IMR-90 (cell line): ENCODE measurements around the gene RANBP3. TPM values are rescaled to one million over a fixed set of nuclear protein-coding genes. Genes with fewer than 3 reads are reported as not detected.

Experiments used
- ATAC-seq: fragments of 200-7000 bp; cut with Tn5 transposase; 2 replicates; pipeline ENCODE4 v1.9.1; 2020; ENCODE audit warnings: low read depth, mild to moderate bottlenecking, moderate library complexity
- BruUV-seq: library from RNA; stranded (reverse); fragments of 400-500 nt; replicated peaks from 2 replicates; lab custom pipeline; 2021; lab: Mats Ljungman, UMichigan
- CTCF ChIA-PET: fragments of 300-600 bp; formaldehyde crosslinking; extraction: SDS; loops from one replicate; lab custom pipeline; 2021; ENCODE audit warnings: antibody characterized with exemption; lab: Yijun Ruan, JAX
- POLR2A ChIA-PET: fragments of 300-600 bp; sonication (Branson Sonifier 250); formaldehyde crosslinking; loops from one replicate; lab custom pipeline; 2022; ENCODE audit warnings: antibody characterized with exemption; ENCODE audit not compliant: unreplicated experiment; lab: Charles Lee
- DNase-seq: peaks from one replicate; pipeline ENCODE4 v3.0.0; 2013
- H2AFZ ChIP-seq: replicated peaks from 2 replicates; pipeline ENCODE3; 2013; ENCODE audit warnings: low read length, mild to moderate bottlenecking; ENCODE audit not compliant: poor library complexity
- H2AK5ac ChIP-seq: 2 replicates; pipeline ENCODE4 v1.6.1; 2013; ENCODE audit warnings: low read depth, low read length, inconsistent platforms
- H2AK9ac ChIP-seq: replicated peaks from 2 replicates; pipeline ENCODE3; 2013; ENCODE audit warnings: mild to moderate bottlenecking, low read depth, low read length, moderate library complexity; ENCODE audit not compliant: poor library complexity
- H2BK120ac ChIP-seq: 2 replicates; pipeline ENCODE4 v1.6.1; 2013; ENCODE audit warnings: low read depth, low read length, inconsistent platforms
- H2BK15ac ChIP-seq: 3 replicates; pipeline ENCODE4 v1.6.1; 2013; ENCODE audit warnings: low read depth, low read length, inconsistent platforms
- H2BK20ac ChIP-seq: 2 replicates; pipeline ENCODE4 v1.6.1; 2013; ENCODE audit warnings: low read depth, mild to moderate bottlenecking, inconsistent platforms, low read length, moderate library complexity
- H2BK5ac ChIP-seq: 2 replicates; pipeline ENCODE4 v1.6.1; 2013; ENCODE audit warnings: mild to moderate bottlenecking, low read depth, low read length, inconsistent platforms; ENCODE audit not compliant: poor library complexity, severe bottlenecking
- H3K14ac ChIP-seq: replicated peaks from 2 replicates; pipeline ENCODE4 v1.6.1; 2013; ENCODE audit warnings: low read depth, low read length, inconsistent platforms
- H3K18ac ChIP-seq: 2 replicates; pipeline ENCODE4 v1.6.1; 2013; ENCODE audit warnings: low read depth, low read length, control low read depth
- H3K23ac ChIP-seq: 2 replicates; pipeline ENCODE4 v1.6.1; 2013; ENCODE audit warnings: low read depth, low read length, inconsistent platforms
- H3K27ac ChIP-seq: 2 replicates; pipeline ENCODE4 v1.5.1; 2013; ENCODE audit warnings: mild to moderate bottlenecking, control low read depth, low read length; ENCODE audit not compliant: insufficient read depth
- H3K27me3 ChIP-seq: 2 replicates; pipeline ENCODE4 v1.6.1; 2013; ENCODE audit warnings: low read length; ENCODE audit not compliant: control insufficient read depth, insufficient read depth
- H3K36me3 ChIP-seq: 2 replicates; pipeline ENCODE4 v1.6.1; 2013; ENCODE audit warnings: low read length, mixed read lengths; ENCODE audit not compliant: control insufficient read depth, insufficient read depth
- H3K4ac ChIP-seq: 2 replicates; pipeline ENCODE4 v1.6.1; 2013; ENCODE audit warnings: low read depth, low read length, inconsistent platforms
- H3K4me1 ChIP-seq: 2 replicates; pipeline ENCODE4 v1.6.1; 2013; ENCODE audit warnings: low read length, mixed read lengths; ENCODE audit not compliant: control insufficient read depth, insufficient read depth
- H3K4me2 ChIP-seq: 2 replicates; pipeline ENCODE4 v1.6.1; 2013; ENCODE audit warnings: low read depth, mild to moderate bottlenecking, control low read depth, low read length, moderate library complexity
- H3K4me3 ChIP-seq: 2 replicates; pipeline ENCODE4 v1.5.1; 2013; ENCODE audit warnings: low read depth, mild to moderate bottlenecking, control low read depth, low read length, moderate library complexity; ENCODE audit not compliant: insufficient read depth
- H3K56ac ChIP-seq: 2 replicates; pipeline ENCODE4 v1.6.1; 2013; ENCODE audit warnings: low read length, inconsistent platforms; ENCODE audit not compliant: insufficient read depth; ENCODE audit errors: extremely low read depth
- H3K79me1 ChIP-seq, 2 experiments: 2 replicates each; pipeline ENCODE4 v1.6.1; 2013; ENCODE audit warnings: low read length in 2 of 2, inconsistent platforms in 1 of 2, low read depth in 1 of 2
- H3K9ac ChIP-seq: 2 replicates; pipeline ENCODE4 v1.6.1; 2013; ENCODE audit warnings: low read depth, low read length, control low read depth
- H3K9me1 ChIP-seq: 2 replicates; pipeline ENCODE4 v1.6.1; 2013; ENCODE audit warnings: low read length, inconsistent platforms; ENCODE audit not compliant: insufficient read depth
- H3K9me3 ChIP-seq: 2 replicates; pipeline ENCODE4 v1.6.1; 2013; ENCODE audit warnings: low read length; ENCODE audit not compliant: control insufficient read depth, insufficient read depth
- H4K20me1 ChIP-seq: 2 replicates; pipeline ENCODE4 v1.6.1; 2013; ENCODE audit warnings: low read length, inconsistent platforms; ENCODE audit not compliant: insufficient read depth
- H4K5ac ChIP-seq: 2 replicates; pipeline ENCODE4 v1.6.1; 2013; ENCODE audit warnings: mild to moderate bottlenecking, low read depth, low read length, control low read depth
- H4K8ac ChIP-seq, 2 experiments: 2 replicates each; pipeline ENCODE4 v1.6.1; 2013; ENCODE audit warnings: low read depth in 2 of 2, low read length in 2 of 2, control low read depth in 1 of 2, inconsistent platforms in 1 of 2
- H4K91ac ChIP-seq: 2 replicates; pipeline ENCODE4 v1.6.1; 2013; ENCODE audit warnings: low read depth, low read length, inconsistent platforms; ENCODE audit not compliant: insufficient read depth
- BHLHE40 ChIP-seq: fragments of 150-350 bp; IDR thresholded peaks from 2 replicates; pipeline ENCODE4 v1.6.1; 2016; ENCODE audit warnings: mild to moderate bottlenecking, low read depth, low read length
- CEBPB ChIP-seq: IDR thresholded peaks from 2 replicates; pipeline ENCODE4 v1.6.1; 2012; ENCODE audit warnings: low read depth, low read length, improper control_type of control experiment
- ELK1 ChIP-seq: fragments of 150-350 bp; IDR thresholded peaks from 2 replicates; pipeline ENCODE4 v1.6.1; 2016; ENCODE audit warnings: low read depth, mild to moderate bottlenecking, low read length, moderate library complexity, borderline replicate concordance
- FOS ChIP-seq: fragments of 150-350 bp; IDR thresholded peaks from 2 replicates; pipeline ENCODE4 v1.6.1; 2016; ENCODE audit warnings: low read depth, low read length
- MXI1 ChIP-seq: IDR thresholded peaks from 2 replicates; pipeline ENCODE4 v1.6.1; 2012; ENCODE audit warnings: low read depth, mild to moderate bottlenecking, low read length, moderate library complexity, borderline replicate concordance
- NFE2L2 ChIP-seq: fragments of 150-350 bp; IDR thresholded peaks from 2 replicates; pipeline ENCODE4 v1.6.1; 2016; ENCODE audit warnings: low read depth, mild to moderate bottlenecking, low read length
- RAD21 ChIP-seq: IDR thresholded peaks from 2 replicates; pipeline ENCODE4 v1.6.1; 2012; ENCODE audit warnings: low read length, improper control_type of control experiment
- SMC3 ChIP-seq: fragments of 150-350 bp; IDR thresholded peaks from 2 replicates; pipeline ENCODE4 v1.6.1; 2016; ENCODE audit warnings: low read depth, mild to moderate bottlenecking, antibody characterized with exemption, low read length, moderate library complexity
- USF2 ChIP-seq: fragments of 150-350 bp; IDR thresholded peaks from 2 replicates; pipeline ENCODE4 v1.6.1; 2017; ENCODE audit warnings: mild to moderate bottlenecking, antibody characterized with exemption, low read length, low read depth
- WGBS, 2 experiments: methylation state at CpG; one replicate each; pipeline versions ENCODE4 v1.1.5 to v1.1.7; 2013; ENCODE audit warnings: missing lambda C conversion rate in 2 of 2; ENCODE audit not compliant: insufficient read length in 1 of 2; ENCODE audit errors: extremely low coverage in 2 of 2; 5-methylcytosine and 5-hydroxymethylcytosine counted together
- dilution Hi-C: fragments of 300-500 bp; cut with HindIII; formaldehyde crosslinking; loops from one replicate; pipeline ENCODE4 v1.14.3; 2018; ENCODE audit warnings: low sequenced_read_pairs; ENCODE audit not compliant: unreplicated experiment
- in situ Hi-C: fragments of 300-500 bp; cut with MboI; formaldehyde crosslinking; loops from 3 replicates; pipeline ENCODE4 v1.14.3; 2019; ENCODE audit warnings: low sequenced_read_pairs, inconsistent platforms, mixed read lengths
- intact Hi-C: fragments of 100-400 bp; cut with micrococcal nuclease; formaldehyde crosslinking; loops from 2 replicates; pipeline ENCODE4 v1.10.0; 2022
- polyA plus RNA-seq, 3 experiments: library from polyadenylated mRNA; depleted of rRNA; stranded (reverse); fragments of >200 nt; gene quantifications; 2 replicates each; pipeline ENCODE4 v1.2.3, GENCODE V29; 2012; ENCODE audit warnings: low replicate concordance in 1 of 3
- total RNA-seq: library from RNA; depleted of rRNA; stranded (reverse); fragments of >200 nt; gene quantifications from 2 replicates; pipeline ENCODE4 v1.2.3, GENCODE V29; 2012

RANBP3 gene
- total and polyA plus RNA-seq, 2 of the 4 experiments (the other 2 are of a cell fraction): 42.5 to 111 TPM

- TF ChIP-seq CEBPB (no peak), BHLHE40 (no peak), MXI1 (no peak), SMC3 (no peak), NFE2L2 (no peak), ELK1 (no peak), USF2 (no peak), FOS (no peak), RAD21 (no peak)
- no peak for ATAC-seq
- DNase-seq: no peak
- peaks cover 7 to 13% of the 10 kb centered on the region in 2 experiments; a peak in 3 of 4 replicates for H3K79me1 ChIP-seq
- no peak overlapping the region for H4K5ac ChIP-seq
- H3K9me1 ChIP-seq: 0 out of 2 replicates have a peak, but pooled peaks cover 3% of the 10 kb centered on the region
- no peaks in the 10 kb centered on the region for H3K9me3 ChIP-seq
- H3K27me3 ChIP-seq: no peaks in the 10 kb centered on the region
- H4K8ac ChIP-seq: no peak overlapping the region
- H3K23ac ChIP-seq: no peak overlapping the region
- peaks cover 19% of the 10 kb centered on the region for H3K4me1 ChIP-seq
- no peak overlapping the region for H2BK15ac ChIP-seq
- H2AK9ac ChIP-seq: peak overlapping the region; percentile 1
- ChIA-PET CTCF (interaction anchor here (0.6 to 4.6 kb wide), 4 partner anchors 64 to 114 kb away, joined by 3 to 37 read pairs (median 3); partner anchors contain the start of gene NRTN), POLR2A (interaction anchor here (0.6 kb wide), 1 partner anchor 87 kb away, joined by 6 read pairs; no protein-coding TSS in a partner anchor)
- H3K9ac ChIP-seq: no peak overlapping the region
- peaks cover 25% of the 10 kb centered on the region for H4K20me1 ChIP-seq
- H3K56ac ChIP-seq: no peak overlapping the region
- dilution Hi-C loops: no loop called here
- H3K27ac ChIP-seq: no peak overlapping the region
- 91% methylated on average over 9 of the region's 28 CpGs; no CpG with 5 or more reads in 1 of the 2 experiments for WGBS, 2 experiments
- no TSS peak for BruUV-seq
- peaks cover 20% of the 10 kb centered on the region; the same call in 1 of the 2 replicates for H3K36me3 ChIP-seq
- no peak overlapping the region for H3K4ac ChIP-seq
- H2BK20ac ChIP-seq: no peak overlapping the region
- no peak overlapping the region for H3K18ac ChIP-seq
- H3K4me3 ChIP-seq: no peak overlapping the region
- H3K4me2 ChIP-seq: no peak overlapping the region
- peak overlapping the region; percentile 43 for H2AFZ ChIP-seq
- H3K14ac ChIP-seq: no peak overlapping the region
- no peak overlapping the region for H2BK120ac ChIP-seq
- intact Hi-C loops: loop anchor here (2.0 to 5.0 kb wide), 2 partner anchors 67 to 129 kb away; no protein-coding TSS in a partner anchor
- H2AK5ac ChIP-seq: no peak overlapping the region
- H2BK5ac ChIP-seq: no peak overlapping the region
- no peak overlapping the region for H4K91ac ChIP-seq
- in situ Hi-C loops: loop anchor here (5.0 kb wide), 1 partner anchor 92 kb away; no protein-coding TSS in a partner anchor
Observed at GRCh38 chr19:5893907-5894703, 83.8 kb downstream of the RANBP3 start.
